Naive thymus-derived CD4-positive, alpha-beta T cell (primary cell): ENCODE data around the gene HABP4. TPM values are rescaled to one million over a fixed set of nuclear protein-coding genes. Genes with fewer than 3 reads are reported as not detected.

Experiments used
- ATAC-seq: fragments of 150-1000 bp; cut with Tn5 transposase; 2 replicates; pipeline ENCODE4 v1.10.0; 2021; ENCODE audit warnings: mild to moderate bottlenecking, moderate library complexity
- CTCF ChIA-PET: fragments of 350-600 bp; sonication (Branson Sonifier 250); formaldehyde crosslinking; loops from one replicate; lab custom pipeline; 2021; ENCODE audit warnings: antibody characterized with exemption; lab: Charles Lee
- POLR2A ChIA-PET: fragments of 350-600 bp; sonication (Branson Sonifier 250); formaldehyde crosslinking; loops from one replicate; lab custom pipeline; 2021; ENCODE audit warnings: antibody characterized with exemption, inconsistent platforms; lab: Charles Lee
- DNase-seq, 9 donors: peaks; one replicate each; pipeline versions ENCODE4 v3.0.0 to v3.0.0-alpha.2; 2020 to 2022; ENCODE audit warnings: mixed read lengths in 1 of 9
- H3K27ac ChIP-seq: one replicate; pipeline ENCODE4 v1.7.0; 2013; ENCODE audit warnings: mild to moderate bottlenecking, low read depth, low read length, moderate library complexity
- H3K27me3 ChIP-seq, 2 donors: one replicate each; pipeline ENCODE4 v1.7.0; 2013; ENCODE audit warnings: low read length in 2 of 2, mild to moderate bottlenecking in 2 of 2, moderate library complexity in 2 of 2; ENCODE audit not compliant: control insufficient read depth in 2 of 2, insufficient read depth in 2 of 2
- H3K36me3 ChIP-seq, 3 experiments: 1 replicate in 2 of 3; 2 replicates in 1 of 3; pipeline ENCODE4 v1.7.0; 2013; ENCODE audit warnings: low read length in 3 of 3, mild to moderate bottlenecking in 3 of 3, moderate library complexity in 1 of 3; ENCODE audit not compliant: insufficient read depth in 3 of 3, control insufficient read depth in 2 of 3
- H3K4me1 ChIP-seq, 2 donors: one replicate each; pipeline ENCODE4 v1.7.0; 2013; ENCODE audit warnings: low read length in 2 of 2, mild to moderate bottlenecking in 2 of 2, moderate library complexity in 1 of 2; ENCODE audit not compliant: control insufficient read depth in 2 of 2, insufficient read depth in 2 of 2
- H3K4me3 ChIP-seq: 2 replicates; pipeline ENCODE4 v1.7.0; 2013; ENCODE audit warnings: mild to moderate bottlenecking, low read length
- H3K9me3 ChIP-seq, 3 experiments: 1 replicate in 2 of 3; 2 replicates in 1 of 3; pipeline ENCODE4 v1.7.0; 2013; ENCODE audit warnings: low read length in 3 of 3; ENCODE audit not compliant: control insufficient read depth in 2 of 3
- H3K27ac Mint-ChIP-seq, 9 donors: one replicate each; pipeline ENCODE4 v1.8.0; 2020 to 2022; ENCODE audit warnings: mixed read lengths in 9 of 9, mild to moderate bottlenecking in 8 of 9, moderate library complexity in 5 of 9, inconsistent platforms in 2 of 9
- H3K27me3 Mint-ChIP-seq, 5 donors: one replicate each; pipeline ENCODE4 v1.8.0; 2021 to 2022; ENCODE audit warnings: mixed read lengths in 5 of 5, mild to moderate bottlenecking in 1 of 5
- H3K36me3 Mint-ChIP-seq, 5 donors: one replicate each; pipeline ENCODE4 v1.8.0; 2020 to 2022; ENCODE audit warnings: mixed read lengths in 5 of 5, mild to moderate bottlenecking in 3 of 5, inconsistent platforms in 1 of 5
- H3K4me1 Mint-ChIP-seq, 7 donors: one replicate each; pipeline ENCODE4 v1.8.0; 2020 to 2022; ENCODE audit warnings: mixed read lengths in 7 of 7, mild to moderate bottlenecking in 3 of 7, inconsistent platforms in 1 of 7
- H3K4me3 Mint-ChIP-seq, 10 donors: one replicate each; pipeline ENCODE4 v1.8.0; 2020 to 2022; ENCODE audit warnings: mild to moderate bottlenecking in 10 of 10, mixed read lengths in 10 of 10, moderate library complexity in 6 of 10, inconsistent platforms in 2 of 10
- H3K9me3 Mint-ChIP-seq, 11 donors: one replicate each; pipeline ENCODE4 v1.8.0; 2020 to 2022; ENCODE audit warnings: mixed read lengths in 11 of 11, mild to moderate bottlenecking in 4 of 11, inconsistent platforms in 1 of 11, moderate library complexity in 1 of 11
- intact Hi-C, 2 donors: fragments of 100-400 bp; cut with micrococcal nuclease; formaldehyde crosslinking; loops; one replicate each; pipeline ENCODE4 v1.15.1; 2023
- polyA plus RNA-seq, 2 donors: library from polyadenylated mRNA; unstranded; fragments of 300-500 nt; fragmentation: Illumina TruSeq; gene quantifications; one replicate each; pipeline ENCODE4 v1.2.3, GENCODE V29; 2021
- total RNA-seq, 6 experiments: library from RNA in 5 of 6; stranded (reverse) in 5 of 6; gene quantifications; 1 replicate in 5 of 6; 2 replicates in 1 of 6; pipeline ENCODE4 v1.2.3 and lab custom pipeline; 2021 to 2026

HABP4 gene
- total and polyA plus RNA-seq, 7 experiments from 2014 or later, result 6.6 to 40.3 (median 23.9) TPM

GRCh38 chr9:96522366-96522765 lies 72.4 kb downstream of the HABP4 start:
- DNase-seq (peak in 7 of 9 donors; percentile 18 to 43 (median 35)), ATAC-seq (peak; percentile 65)
- H3K9me3 Mint-ChIP-seq, result no peaks in the 10 kb centered on the region
- peak overlapping the region in 6 of 10 donors; percentile 7 to 41 (median 30) for H3K4me3 Mint-ChIP-seq
- H3K9me3 ChIP-seq, result no peaks in the 10 kb centered on the region
- H3K4me1 ChIP-seq, result peaks cover 0 to 9% of the 10 kb centered on the region in 2 donors
- ChIA-PET POLR2A (no interaction called here), CTCF (interaction anchor here (1.3 kb wide), 1 partner anchor 204 kb away, joined by 4 read pairs; no protein-coding TSS in a partner anchor)
- H3K36me3 Mint-ChIP-seq, result peaks cover 0 to 39% (median 14%) of the 10 kb centered on the region in 5 donors
- intact Hi-C loops, result no loop called here
- no peak overlapping the region for H3K27ac ChIP-seq
- no peaks in the 10 kb centered on the region for H3K27me3 ChIP-seq
- no peak overlapping the region for H3K4me3 ChIP-seq
- no peaks in the 10 kb centered on the region for H3K27me3 Mint-ChIP-seq
- peak overlapping the region in 8 of 9 donors; percentile 1 to 52 (median 28) for H3K27ac Mint-ChIP-seq
- H3K4me1 Mint-ChIP-seq, result peaks cover 7 to 25% (median 20%) of the 10 kb centered on the region in 7 donors
- no peaks in the 10 kb centered on the region for H3K36me3 ChIP-seq

- Histone ChIP-seq H3K4me1 (peaks cover 0 to 9% of the 10 kb centered on the region in 2 donors), H3K9me3 (no peaks in the 10 kb centered on the region), H3K27ac (no peak overlapping the region), H3K4me3 (no peak overlapping the region), H3K36me3 (no peaks in the 10 kb centered on the region), H3K27me3 (no peaks in the 10 kb centered on the region)
- DNase-seq (no peak), ATAC-seq (no peak)
- ChIA-PET CTCF (interaction anchor here (1.0 to 1.3 kb wide), 2 partner anchors 205 to 206 kb away, joined by 4 read pairs; no protein-coding TSS in a partner anchor), POLR2A (no interaction called here)
- Mint-ChIP-seq H3K36me3 (peaks cover 0 to 42% (median 17%) of the 10 kb centered on the region in 5 donors), H3K4me3 (peak overlapping the region in 1 of 10 donors; percentile 36), H3K27ac (peak overlapping the region in 1 of 9 donors; percentile 53), H3K9me3 (no peaks in the 10 kb centered on the region), H3K27me3 (no peaks in the 10 kb centered on the region), H3K4me1 (peaks cover 7 to 25% (median 20%) of the 10 kb centered on the region in 7 donors)
- intact Hi-C loops, result no loop called here
Observed at GRCh38 chr9:96523374-96523773, 73.4 kb downstream of the HABP4 start.

GRCh38 chr9:96524045-96524444 lies 74.1 kb downstream of the HABP4 start:
- Mint-ChIP-seq H3K27ac (no peak overlapping the region), H3K4me1 (peaks cover 7 to 25% (median 20%) of the 10 kb centered on the region in 7 donors), H3K27me3 (no peaks in the 10 kb centered on the region), H3K4me3 (no peak overlapping the region), H3K9me3 (no peaks in the 10 kb centered on the region), H3K36me3 (peaks cover 0 to 45% (median 14%) of the 10 kb centered on the region in 5 donors)
- Histone ChIP-seq H3K4me1 (peaks cover 0 to 9% of the 10 kb centered on the region in 2 donors), H3K27ac (no peak overlapping the region), H3K36me3 (no peaks in the 10 kb centered on the region), H3K27me3 (no peaks in the 10 kb centered on the region), H3K9me3 (no peaks in the 10 kb centered on the region), H3K4me3 (no peak overlapping the region)
- ChIA-PET POLR2A (no interaction called here), CTCF (no interaction called here)
- ATAC-seq, result no peak
- intact Hi-C loops, result no loop called here
- no peak for DNase-seq

GRCh38 chr9:96524764-96525163 lies 74.8 kb downstream of the HABP4 start:
- H3K4me3 Mint-ChIP-seq, result no peak overlapping the region
- ChIA-PET POLR2A (interaction anchor here (0.6 kb wide), 1 partner anchor 45 kb away, joined by 3 read pairs; no protein-coding TSS in a partner anchor), CTCF (no interaction called here)
- H3K27ac ChIP-seq, result no peak overlapping the region
- peak overlapping the region in 2 of 9 donors; percentile 32 to 41 for H3K27ac Mint-ChIP-seq
- H3K36me3 Mint-ChIP-seq, result peaks cover 0 to 49% (median 12%) of the 10 kb centered on the region in 5 donors
- peaks cover 0 to 9% of the 10 kb centered on the region in 2 donors for H3K4me1 ChIP-seq
- no peaks in the 10 kb centered on the region for H3K27me3 Mint-ChIP-seq
- H3K4me3 ChIP-seq, result no peak overlapping the region
- H3K4me1 Mint-ChIP-seq, result peaks cover 7 to 25% (median 20%) of the 10 kb centered on the region in 7 donors
- no peaks in the 10 kb centered on the region for H3K36me3 ChIP-seq
- H3K27me3 ChIP-seq, result no peaks in the 10 kb centered on the region
- DNase-seq (no peak), ATAC-seq (no peak)
- H3K9me3 ChIP-seq, result no peaks in the 10 kb centered on the region
- intact Hi-C loops, result no loop called here
- H3K9me3 Mint-ChIP-seq, result no peaks in the 10 kb centered on the region

GRCh38 chr9:96532173-96532572 lies 82.2 kb downstream of the HABP4 start:
- H3K36me3 ChIP-seq, result peaks cover 0 to 7% (median 0%) of the 10 kb centered on the region in 3 experiments
- CTCF ChIA-PET, result no interaction called here
- intact Hi-C loops, result no loop called here
- H3K4me1 ChIP-seq, result no peaks in the 10 kb centered on the region
- no peaks in the 10 kb centered on the region for H3K27me3 ChIP-seq
- H3K9me3 ChIP-seq, result no peaks in the 10 kb centered on the region
- no peak overlapping the region for H3K4me3 ChIP-seq
- H3K27me3 Mint-ChIP-seq, result peaks cover 0 to 10% (median 0%) of the 10 kb centered on the region in 5 donors
- peaks cover 0 to 7% (median 3%) of the 10 kb centered on the region in 11 donors for H3K9me3 Mint-ChIP-seq
- no peak overlapping the region for H3K27ac ChIP-seq
- POLR2A ChIA-PET, result no interaction called here
- H3K4me3 Mint-ChIP-seq, result no peak overlapping the region
- no peak overlapping the region for H3K27ac Mint-ChIP-seq
- DNase-seq (no peak), ATAC-seq (no peak)
- peaks cover 0 to 71% (median 32%) of the 10 kb centered on the region in 5 donors for H3K36me3 Mint-ChIP-seq
- no peaks in the 10 kb centered on the region for H3K4me1 Mint-ChIP-seq

GRCh38 chr9:96540106-96540505 lies 90.1 kb downstream of the HABP4 start:
- no peak for DNase-seq
- intact Hi-C loops, result no loop called here
- ChIA-PET POLR2A (interaction anchor here (0.6 kb wide), 1 partner anchor 17 kb away, joined by 3 read pairs; no protein-coding TSS in a partner anchor), CTCF (interaction anchor here (0.6 kb wide), 1 partner anchor 323 kb away, joined by 3 read pairs; no protein-coding TSS in a partner anchor)
- H3K9me3 ChIP-seq, result no peaks in the 10 kb centered on the region
- no peak for ATAC-seq
- Mint-ChIP-seq H3K27me3 (peaks cover 0 to 3% (median 0%) of the 10 kb centered on the region in 5 donors), H3K27ac (no peak overlapping the region), H3K9me3 (no peaks in the 10 kb centered on the region), H3K4me3 (no peak overlapping the region), H3K36me3 (peaks cover 0 to 38% (median 16%) of the 10 kb centered on the region in 5 donors), H3K4me1 (no peaks in the 10 kb centered on the region)
- H3K4me1 ChIP-seq, result no peaks in the 10 kb centered on the region
- H3K36me3 ChIP-seq, result peaks cover 0 to 7% (median 0%) of the 10 kb centered on the region in 3 experiments
- no peak overlapping the region for H3K27ac ChIP-seq
- no peak overlapping the region for H3K4me3 ChIP-seq
- no peaks in the 10 kb centered on the region for H3K27me3 ChIP-seq
